HepG2 (cell line): ENCODE results near the gene HOXC9. TPM values are rescaled to one million over a fixed set of nuclear protein-coding genes. Genes with fewer than 3 reads are reported as not detected.

ENCODE experiments used
- ATAC-seq: fragments of 200-7000 bp; cut with Tn5 transposase; 3 replicates; pipeline ENCODE4 v1.9.1; 2020; ENCODE audit warnings: mild to moderate bottlenecking, moderate library complexity
- BruUV-seq: library from RNA; stranded (reverse); fragments of 400-500 nt; replicated peaks from 2 replicates; lab custom pipeline; 2021; lab: Mats Ljungman, UMichigan
- CTCF ChIA-PET: fragments of 300-600 bp; formaldehyde crosslinking; extraction: SDS; loops from one replicate; lab custom pipeline; 2021; ENCODE audit warnings: low total read pairs, inconsistent platforms, low intra/inter-chr PET ratio; lab: Yijun Ruan, JAX
- POLR2A ChIA-PET: fragments of 350-600 bp; sonication (Branson Sonifier 250); formaldehyde crosslinking; loops from one replicate; lab custom pipeline; 2020; ENCODE audit warnings: antibody characterized with exemption, inconsistent platforms; lab: Yijun Ruan, JAX
- DNase-seq: peaks from one replicate; pipeline ENCODE4 v3.0.0-alpha.2; 2015; ENCODE audit warnings: low spot score
- FAIRE-seq: peaks from 3 replicates; lab custom pipeline; 2011; peaks lifted over from hg19 to GRCh38; lab: Jason Lieb, UNC
- H2AFZ ChIP-seq: one replicate; pipeline ENCODE4 v1.6.1; 2011; ENCODE audit warnings: low read length, inconsistent platforms
- H3K27ac ChIP-seq: fragments of 300-600 bp; 3 replicates; pipeline ENCODE4 v1.8.0; 2011; ENCODE audit warnings: mixed run types, mild to moderate bottlenecking, mixed read lengths, low read length, inconsistent platforms; ENCODE audit not compliant: insufficient read depth; ENCODE audit errors: extremely low read length
- H3K27me3 ChIP-seq, 2 experiments: fragments of 200-600 bp in 1 of 2; 2 replicates in 1 of 2; 3 replicates in 1 of 2; pipeline versions ENCODE4 v1.6.0 to v1.8.0; 2011; ENCODE audit warnings: low read length in 2 of 2, mild to moderate bottlenecking in 2 of 2, moderate library complexity in 2 of 2, inconsistent platforms in 1 of 2; ENCODE audit not compliant: insufficient read depth in 2 of 2, control insufficient read depth in 1 of 2
- H3K36me3 ChIP-seq, 2 experiments: fragments of 200-600 bp in 1 of 2; replicated peaks in 1 of 2; 2 replicates in 1 of 2; 3 replicates in 1 of 2; pipeline versions ENCODE4 v1.5.1 to v1.8.0; 2011; ENCODE audit warnings: low read length in 2 of 2, inconsistent platforms in 1 of 2; ENCODE audit not compliant: insufficient read depth in 2 of 2, control insufficient read depth in 1 of 2
- H3K4me1 ChIP-seq: 2 replicates; pipeline ENCODE4 v1.5.1; 2012; ENCODE audit warnings: low read length, inconsistent platforms; ENCODE audit not compliant: insufficient read depth
- H3K4me2 ChIP-seq: 2 replicates; pipeline ENCODE4 v1.6.0; 2011; ENCODE audit warnings: low read depth, low read length, inconsistent platforms
- H3K4me3 ChIP-seq, 3 experiments: fragments of 200-600 bp in 1 of 3; sonication (generic), shearing (Covaris generic) in 1 of 3; replicated peaks in 1 of 3; 2 replicates each; pipeline ENCODE4 v1.5.1; 2011 to 2016; ENCODE audit warnings: low read length in 3 of 3, inconsistent platforms in 2 of 3, low read depth in 2 of 3, mild to moderate bottlenecking in 2 of 3, control low read depth in 1 of 3, mixed read lengths in 1 of 3; ENCODE audit not compliant: insufficient read depth in 1 of 3
- H3K79me2 ChIP-seq: one replicate; pipeline ENCODE4 v1.6.1; 2011; ENCODE audit warnings: low read length, inconsistent platforms; ENCODE audit not compliant: insufficient read depth
- H3K9ac ChIP-seq: 2 replicates; pipeline ENCODE4 v1.6.0; 2011; ENCODE audit warnings: mild to moderate bottlenecking, low read depth, low read length, inconsistent platforms; ENCODE audit not compliant: insufficient read depth
- H3K9me3 ChIP-seq: 2 replicates; pipeline ENCODE4 v1.5.1; 2012; ENCODE audit warnings: mild to moderate bottlenecking, low read length
- H4K20me1 ChIP-seq: 2 replicates; pipeline ENCODE4 v1.6.0; 2011; ENCODE audit warnings: inconsistent platforms, mild to moderate bottlenecking, low read length, moderate library complexity; ENCODE audit not compliant: insufficient read depth
- BRCA1 ChIP-seq: sonication (generic); formaldehyde crosslinking; IDR thresholded peaks from 2 replicates; pipeline ENCODE4 v1.4.0; 2020; ENCODE audit warnings: missing genetic modification reagents
- GATAD1 ChIP-seq: IDR thresholded peaks from 2 replicates; pipeline ENCODE4 v1.6.1; 2016; ENCODE audit warnings: missing genetic modification reagents, missing compliant biosample characterization
- IRF2 ChIP-seq: IDR thresholded peaks from 2 replicates; pipeline ENCODE4 v1.6.1; 2018; ENCODE audit warnings: missing genetic modification reagents, missing compliant biosample characterization
- NAIF1 ChIP-seq: sonication (generic); formaldehyde crosslinking; IDR thresholded peaks from 2 replicates; pipeline ENCODE4 v1.5.0; 2020; ENCODE audit warnings: mild to moderate bottlenecking, missing genetic modification reagents, borderline replicate concordance
- RBAK ChIP-seq: sonication (generic); formaldehyde crosslinking; IDR thresholded peaks from 2 replicates; pipeline ENCODE4 v1.5.1; 2020; ENCODE audit warnings: mild to moderate bottlenecking, missing genetic modification reagents
- SNAPC2 ChIP-seq: sonication (generic); formaldehyde crosslinking; IDR thresholded peaks from 2 replicates; pipeline ENCODE4 v1.8.1; 2022; ENCODE audit warnings: mild to moderate bottlenecking, missing genetic modification reagents
- STAT5B ChIP-seq: sonication (generic); formaldehyde crosslinking; IDR thresholded peaks from 2 replicates; pipeline ENCODE4 v1.4.0; 2020; ENCODE audit warnings: missing genetic modification reagents
- TMF1 ChIP-seq: sonication (generic); formaldehyde crosslinking; IDR thresholded peaks from 2 replicates; pipeline ENCODE4 v1.8.1; 2022; ENCODE audit warnings: low read depth, missing genetic modification reagents
- ZNF251 ChIP-seq: sonication (generic); formaldehyde crosslinking; IDR thresholded peaks from 2 replicates; pipeline ENCODE4 v1.9.0; 2021; ENCODE audit warnings: mild to moderate bottlenecking, missing genetic modification reagents
- ZNF605 ChIP-seq: sonication (generic); formaldehyde crosslinking; IDR thresholded peaks from 2 replicates; pipeline ENCODE4 v1.8.0; 2022; ENCODE audit warnings: mild to moderate bottlenecking, missing genetic modification reagents
- ZNF781 ChIP-seq: sonication (generic); formaldehyde crosslinking; IDR thresholded peaks from 2 replicates; pipeline ENCODE4 v1.5.1; 2020; ENCODE audit warnings: borderline replicate concordance, mild to moderate bottlenecking, missing genetic modification reagents; ENCODE audit errors: not compliant biosample characterization
- ZNF782 ChIP-seq: sonication (generic); formaldehyde crosslinking; IDR thresholded peaks from 2 replicates; pipeline ENCODE4 v1.4.0; 2020; ENCODE audit warnings: missing genetic modification reagents, mild to moderate bottlenecking, borderline replicate concordance
- WGBS: methylation state at CpG from one replicate; pipeline ENCODE4 v1.1.6; 2017; ENCODE audit warnings: low lambda C conversion rate; 5-methylcytosine and 5-hydroxymethylcytosine counted together
- in situ Hi-C: cut with HindIII; loops from 2 replicates; pipeline ENCODE4 v1.10.0; 2017; ENCODE audit warnings: low pct_unique_long_range_greater_than_20kb; ENCODE audit not compliant: extremely low pct_ligation_motif_present
- intact Hi-C: fragments of 100-400 bp; cut with micrococcal nuclease; formaldehyde crosslinking; loops from one replicate; pipeline ENCODE4 v1.10.0; 2022; ENCODE audit not compliant: unreplicated experiment
- polyA plus RNA-seq, 8 experiments: library from polyadenylated mRNA; depleted of rRNA in 3 of 8; stranded (reverse) in 7 of 8; unstranded in 1 of 8; fragments of >200 nt; fragmentation: Illumina TruSeq in 4 of 8; extraction: Trizol in 4 of 8; gene quantifications; 2 replicates each; pipeline versions ENCODE4 v1.2.1 to v1.2.3, GENCODE V29; 2011 to 2016; ENCODE audit warnings: low read depth in 4 of 8, missing spikeins in 1 of 8, mixed read lengths in 1 of 8; ENCODE audit not compliant: insufficient read depth in 1 of 8
- total RNA-seq, 5 experiments: library from RNA; depleted of rRNA; stranded (reverse); fragments of >200 nt; fragmentation: Illumina TruSeq; extraction: Trizol; gene quantifications; 2 replicates each; pipeline ENCODE4 v1.2.3, GENCODE V29; 2016; ENCODE audit warnings: low read depth in 1 of 5
- TF ChIP-seq, protein P1 (sequence below): sonication (generic); formaldehyde crosslinking; IDR thresholded peaks from 2 replicates; pipeline ENCODE4 v1.4.0; 2020; ENCODE audit warnings: missing genetic modification reagents

HOXC9 gene
- total and polyA plus RNA-seq, 2 of the 13 experiments (the other 11 are each of a cell fraction or from before 2014, with no cell fraction given) = 0.11 to 1.1 TPM

DNA sequence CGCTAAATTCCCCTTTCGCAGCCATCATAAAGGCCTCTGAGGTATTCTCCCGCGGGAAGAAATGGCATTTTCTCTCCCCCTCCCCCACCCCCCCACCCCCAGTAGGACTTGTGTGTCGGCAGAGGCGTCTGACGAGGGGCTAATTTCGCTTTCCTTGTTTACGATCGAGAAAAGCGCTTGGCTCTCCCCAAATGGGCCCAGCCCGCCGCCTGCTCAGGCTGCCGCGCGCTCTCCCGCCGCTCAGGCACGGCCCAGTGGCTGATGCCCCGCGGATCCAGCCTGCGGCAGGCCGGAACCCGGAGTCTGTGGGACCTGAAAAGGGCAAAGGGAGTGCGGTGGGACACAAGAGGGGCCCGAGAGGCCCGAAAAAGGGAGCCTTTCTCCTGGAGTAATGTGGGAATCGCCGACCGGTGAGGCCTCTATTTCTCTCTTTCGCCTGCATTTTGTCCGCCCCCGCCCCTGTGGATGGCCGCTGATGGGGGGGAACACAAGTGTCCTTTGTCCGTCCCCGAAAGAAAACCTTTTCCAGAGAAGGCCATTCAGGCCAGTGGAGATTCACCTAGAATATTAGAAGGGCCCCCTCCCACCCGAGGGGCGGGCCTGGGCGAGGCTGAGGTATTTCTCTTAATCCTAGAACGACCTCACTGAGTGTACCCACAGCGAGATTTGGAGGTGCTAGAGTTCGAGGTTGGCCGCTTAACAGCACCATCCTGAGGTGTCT lies 19.3 kb downstream of the HOXC9 start:
- BruUV-seq = no TSS peak
- Histone ChIP-seq H3K36me3 (no peaks in the 10 kb centered on the region), H3K9ac (no peak overlapping the region), H3K79me2 (no peaks in the 10 kb centered on the region), H2AFZ (no peak overlapping the region), H3K9me3 (no peaks in the 10 kb centered on the region), H3K27ac (no peak overlapping the region), H3K4me2 (no peak overlapping the region; the same call in 1 of the 2 replicates), H3K4me1 (peaks cover 5% of the 10 kb centered on the region; the same call in 1 of the 2 replicates), H3K4me3 (no peak overlapping the region), H4K20me1 (no peaks in the 10 kb centered on the region), H3K27me3 (peaks cover 4 to 57% of the 10 kb centered on the region in 2 experiments)
- TF ChIP-seq, protein P1, sequence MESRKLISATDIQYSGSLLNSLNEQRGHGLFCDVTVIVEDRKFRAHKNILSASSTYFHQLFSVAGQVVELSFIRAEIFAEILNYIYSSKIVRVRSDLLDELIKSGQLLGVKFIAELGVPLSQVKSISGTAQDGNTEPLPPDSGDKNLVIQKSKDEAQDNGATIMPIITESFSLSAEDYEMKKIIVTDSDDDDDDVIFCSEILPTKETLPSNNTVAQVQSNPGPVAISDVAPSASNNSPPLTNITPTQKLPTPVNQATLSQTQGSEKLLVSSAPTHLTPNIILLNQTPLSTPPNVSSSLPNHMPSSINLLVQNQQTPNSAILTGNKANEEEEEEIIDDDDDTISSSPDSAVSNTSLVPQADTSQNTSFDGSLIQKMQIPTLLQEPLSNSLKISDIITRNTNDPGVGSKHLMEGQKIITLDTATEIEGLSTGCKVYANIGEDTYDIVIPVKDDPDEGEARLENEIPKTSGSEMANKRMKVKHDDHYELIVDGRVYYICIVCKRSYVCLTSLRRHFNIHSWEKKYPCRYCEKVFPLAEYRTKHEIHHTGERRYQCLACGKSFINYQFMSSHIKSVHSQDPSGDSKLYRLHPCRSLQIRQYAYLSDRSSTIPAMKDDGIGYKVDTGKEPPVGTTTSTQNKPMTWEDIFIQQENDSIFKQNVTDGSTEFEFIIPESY (CRISPR knock-in tag) = 0 out of 2 replicates have a peak, but pooled peaks have one; percentile 22
- no peak for TF ChIP-seq GATAD1 (CRISPR knock-in tag)
- ChIA-PET POLR2A (no interaction called here), CTCF (no interaction called here)
- intact Hi-C loops (no loop called here), in situ Hi-C loops (loop anchor here (10.0 kb wide), 1 partner anchor 346 kb away; the partner anchor contains the start of gene GPR84)
- ATAC-seq (no peak), FAIRE-seq (no peak), DNase-seq (no peak)
- 79% methylated on average over 43 of the region's 43 CpGs for WGBS

DNA sequence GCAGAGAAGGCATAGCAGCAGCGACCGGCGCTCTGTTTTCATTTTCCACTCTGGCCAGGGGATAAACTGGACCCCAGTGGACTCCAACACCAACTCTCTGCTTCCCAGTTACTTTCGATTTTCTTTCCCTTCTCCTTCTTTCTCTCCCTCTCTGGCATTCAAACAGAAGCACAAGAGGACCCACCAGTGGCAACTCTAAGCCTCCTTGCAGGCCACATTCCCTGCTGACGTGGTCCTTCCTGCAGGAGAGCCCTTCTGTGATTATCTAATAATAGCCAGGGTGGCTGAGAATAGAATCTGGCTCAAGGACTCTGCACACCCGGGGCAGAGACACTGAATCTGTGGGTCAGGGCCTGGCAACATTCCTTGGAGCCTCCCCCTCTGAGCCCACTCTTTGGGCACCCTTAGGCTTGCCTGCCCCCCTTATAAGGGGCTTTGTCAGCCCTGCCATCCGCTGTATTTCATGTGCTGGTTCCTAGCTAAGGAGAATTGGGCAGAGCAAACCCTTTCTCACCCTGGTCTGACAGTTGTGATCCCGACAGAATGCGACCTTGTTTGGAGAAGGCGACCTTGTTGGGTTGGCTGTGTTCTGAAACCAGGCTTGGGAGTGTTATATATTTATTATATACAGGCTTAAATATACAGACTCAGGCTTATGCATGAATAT lies 20.1 kb downstream of the HOXC9 start:
- H3K9ac ChIP-seq = no peak overlapping the region
- no peak overlapping the region for H2AFZ ChIP-seq
- in situ Hi-C loops (loop anchor here (10.0 kb wide), 1 partner anchor 345 kb away; the partner anchor contains the start of gene GPR84), intact Hi-C loops (no loop called here)
- ATAC-seq = no peak
- CTCF ChIA-PET = no interaction called here
- DNase-seq = no peak
- POLR2A ChIA-PET = no interaction called here
- WGBS = 20% methylated on average over 6 of the region's 10 CpGs
- peaks cover 4 to 57% of the 10 kb centered on the region in 2 experiments for H3K27me3 ChIP-seq
- H4K20me1 ChIP-seq = no peaks in the 10 kb centered on the region
- TF ChIP-seq RBAK (CRISPR knock-in tag) = no peak
- no peak for TF ChIP-seq ZNF251 (CRISPR knock-in tag)
- TF ChIP-seq ZNF605 (CRISPR knock-in tag) = no peak
- no peak for TF ChIP-seq SNAPC2 (CRISPR knock-in tag)
- no peak for TF ChIP-seq BRCA1
- no peak for TF ChIP-seq STAT5B (CRISPR knock-in tag)
- no peak for TF ChIP-seq IRF2 (CRISPR knock-in tag)
- no peak for TF ChIP-seq ZNF782 (CRISPR knock-in tag)
- TF ChIP-seq NAIF1 (CRISPR knock-in tag) = no peak
- TF ChIP-seq ZNF781 (CRISPR knock-in tag) = no peak
- TF ChIP-seq TMF1 (CRISPR knock-in tag) = no peak
- peak overlapping the region in 1 of 3 experiments; percentile 9; a peak in 1 of 6 replicates for H3K4me3 ChIP-seq
- peaks cover 5% of the 10 kb centered on the region; the same call in 1 of the 2 replicates for H3K4me1 ChIP-seq
- H3K36me3 ChIP-seq = no peaks in the 10 kb centered on the region
- no TSS peak for BruUV-seq
- H3K79me2 ChIP-seq = no peaks in the 10 kb centered on the region
- FAIRE-seq = no peak
- no peak overlapping the region for H3K27ac ChIP-seq
- H3K9me3 ChIP-seq = no peaks in the 10 kb centered on the region
- H3K4me2 ChIP-seq = peak overlapping the region; percentile 48
